ENCODE results near the gene ZNF689. TPM values are rescaled to one million over a fixed set of nuclear protein-coding genes. Genes with fewer than 3 reads are reported as not detected.

Gene ZNF689
- total RNA-seq, 1 experiment from 2014 or later = 10.3 TPM

- intact Hi-C loops (cut with micrococcal nuclease) = no loop called here
- no peak overlapping the region for H2AFZ ChIP-seq (ENCODE audit: low read depth, low read length, poor library complexity, severe bottlenecking)
- ChIA-PET POLR2A (no interaction called here), CTCF (no interaction called here), RAD21 (ENCODE audit: low non-redundant PET in 1 of 2, low total read pairs in 2 of 2, uncharacterized antibody in 2 of 2, unreplicated experiment in 2 of 2) (no interaction called here)
- H3K27ac ChIP-seq (ENCODE audit: low read depth, low read length) = no peak overlapping the region
- no TSS peak for BruUV-seq (replicated peaks)
- no peak overlapping the region for H3K4me3 ChIP-seq (replicated peaks in 1 of 2; ENCODE audit: low read depth in 1 of 2, low read length in 2 of 2)
- no peak overlapping the region for H3K9ac ChIP-seq (ENCODE audit: low read length)
- H3K9me2 ChIP-seq (ENCODE audit: insufficient read depth) = no peaks in the 10 kb centered on the region
- no peak overlapping the region for H3K4me2 ChIP-seq (ENCODE audit: low read length)
- no peak for TF ChIP-seq TCF7L2 (IDR thresholded peaks at IDR 0.05; ENCODE audit: borderline replicate concordance, extremely low read depth, insufficient read depth, insufficient read length)
- TF ChIP-seq, protein P1, sequence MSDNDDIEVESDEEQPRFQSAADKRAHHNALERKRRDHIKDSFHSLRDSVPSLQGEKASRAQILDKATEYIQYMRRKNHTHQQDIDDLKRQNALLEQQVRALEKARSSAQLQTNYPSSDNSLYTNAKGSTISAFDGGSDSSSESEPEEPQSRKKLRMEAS (IDR thresholded peaks at IDR 0.05) = no peak
- no peak for TF ChIP-seq ZNF274 (IDR thresholded peaks at IDR 0.05; ENCODE audit: low read depth, low read length)
- TF ChIP-seq SP1 (IDR thresholded peaks at IDR 0.05; ENCODE audit: low read depth) = no peak
- TF ChIP-seq CBX3 (IDR thresholded peaks at IDR 0.05; ENCODE audit: low read depth) = no peak
- no peak for TF ChIP-seq POLR2A (IDR thresholded peaks at IDR 0.05; ENCODE audit: borderline replicate concordance, extremely low read depth, insufficient read depth, insufficient read length)
- no peak for TF ChIP-seq SRF (IDR thresholded peaks at IDR 0.05; ENCODE audit: low read depth)
- no peak for TF ChIP-seq EGR1 (IDR thresholded peaks at IDR 0.05; ENCODE audit: low read depth)
- no peak for TF ChIP-seq EZH2phosphoT487 (IDR thresholded peaks at IDR 0.05; ENCODE audit: borderline replicate concordance)
- no peak for TF ChIP-seq ATF3 (IDR thresholded peaks at IDR 0.05)
- TF ChIP-seq POLR2AphosphoS5 (IDR thresholded peaks at IDR 0.05; ENCODE audit: low read depth, low read length) = no peak
- TF ChIP-seq, protein P2, sequence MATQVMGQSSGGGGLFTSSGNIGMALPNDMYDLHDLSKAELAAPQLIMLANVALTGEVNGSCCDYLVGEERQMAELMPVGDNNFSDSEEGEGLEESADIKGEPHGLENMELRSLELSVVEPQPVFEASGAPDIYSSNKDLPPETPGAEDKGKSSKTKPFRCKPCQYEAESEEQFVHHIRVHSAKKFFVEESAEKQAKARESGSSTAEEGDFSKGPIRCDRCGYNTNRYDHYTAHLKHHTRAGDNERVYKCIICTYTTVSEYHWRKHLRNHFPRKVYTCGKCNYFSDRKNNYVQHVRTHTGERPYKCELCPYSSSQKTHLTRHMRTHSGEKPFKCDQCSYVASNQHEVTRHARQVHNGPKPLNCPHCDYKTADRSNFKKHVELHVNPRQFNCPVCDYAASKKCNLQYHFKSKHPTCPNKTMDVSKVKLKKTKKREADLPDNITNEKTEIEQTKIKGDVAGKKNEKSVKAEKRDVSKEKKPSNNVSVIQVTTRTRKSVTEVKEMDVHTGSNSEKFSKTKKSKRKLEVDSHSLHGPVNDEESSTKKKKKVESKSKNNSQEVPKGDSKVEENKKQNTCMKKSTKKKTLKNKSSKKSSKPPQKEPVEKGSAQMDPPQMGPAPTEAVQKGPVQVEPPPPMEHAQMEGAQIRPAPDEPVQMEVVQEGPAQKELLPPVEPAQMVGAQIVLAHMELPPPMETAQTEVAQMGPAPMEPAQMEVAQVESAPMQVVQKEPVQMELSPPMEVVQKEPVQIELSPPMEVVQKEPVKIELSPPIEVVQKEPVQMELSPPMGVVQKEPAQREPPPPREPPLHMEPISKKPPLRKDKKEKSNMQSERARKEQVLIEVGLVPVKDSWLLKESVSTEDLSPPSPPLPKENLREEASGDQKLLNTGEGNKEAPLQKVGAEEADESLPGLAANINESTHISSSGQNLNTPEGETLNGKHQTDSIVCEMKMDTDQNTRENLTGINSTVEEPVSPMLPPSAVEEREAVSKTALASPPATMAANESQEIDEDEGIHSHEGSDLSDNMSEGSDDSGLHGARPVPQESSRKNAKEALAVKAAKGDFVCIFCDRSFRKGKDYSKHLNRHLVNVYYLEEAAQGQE (IDR thresholded peaks at IDR 0.05; ENCODE audit: low read depth) = no peak
- TF ChIP-seq SIN3A (IDR thresholded peaks at IDR 0.05; ENCODE audit: low read depth) = no peak
- no peak for TF ChIP-seq YY1 (IDR thresholded peaks at IDR 0.05; ENCODE audit: extremely low read depth, insufficient replicate concordance, low read depth, low read length)
- no peak for TF ChIP-seq ZFX (IDR thresholded peaks at IDR 0.05)
- TF ChIP-seq, protein P3, sequence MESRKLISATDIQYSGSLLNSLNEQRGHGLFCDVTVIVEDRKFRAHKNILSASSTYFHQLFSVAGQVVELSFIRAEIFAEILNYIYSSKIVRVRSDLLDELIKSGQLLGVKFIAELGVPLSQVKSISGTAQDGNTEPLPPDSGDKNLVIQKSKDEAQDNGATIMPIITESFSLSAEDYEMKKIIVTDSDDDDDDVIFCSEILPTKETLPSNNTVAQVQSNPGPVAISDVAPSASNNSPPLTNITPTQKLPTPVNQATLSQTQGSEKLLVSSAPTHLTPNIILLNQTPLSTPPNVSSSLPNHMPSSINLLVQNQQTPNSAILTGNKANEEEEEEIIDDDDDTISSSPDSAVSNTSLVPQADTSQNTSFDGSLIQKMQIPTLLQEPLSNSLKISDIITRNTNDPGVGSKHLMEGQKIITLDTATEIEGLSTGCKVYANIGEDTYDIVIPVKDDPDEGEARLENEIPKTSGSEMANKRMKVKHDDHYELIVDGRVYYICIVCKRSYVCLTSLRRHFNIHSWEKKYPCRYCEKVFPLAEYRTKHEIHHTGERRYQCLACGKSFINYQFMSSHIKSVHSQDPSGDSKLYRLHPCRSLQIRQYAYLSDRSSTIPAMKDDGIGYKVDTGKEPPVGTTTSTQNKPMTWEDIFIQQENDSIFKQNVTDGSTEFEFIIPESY (IDR thresholded peaks at IDR 0.05; ENCODE audit: extremely low read depth, insufficient replicate concordance, low read length) = no peak
- H3K9me3 ChIP-seq (ENCODE audit: control insufficient read depth in 1 of 2, insufficient read depth in 1 of 2, low read depth in 1 of 2, low read length in 2 of 2) = no peaks in the 10 kb centered on the region
- H3K27me3 ChIP-seq (ENCODE audit: insufficient read depth, low read length) = no peaks in the 10 kb centered on the region
- H3K79me2 ChIP-seq (ENCODE audit: insufficient read depth, low read length) = peaks cover 18% of the 10 kb centered on the region
- H4K20me1 ChIP-seq (ENCODE audit: insufficient read depth) = no peaks in the 10 kb centered on the region
- H3K36me3 ChIP-seq (ENCODE audit: control insufficient read depth in 1 of 2, insufficient read depth in 2 of 2, low read length in 2 of 2) = peaks cover 10 to 21% of the 10 kb centered on the region in 2 experiments
- ATAC-seq (no peak), DNase-seq (ENCODE audit: low read depth, low spot score) (no peak)
- peaks cover 16 to 26% of the 10 kb centered on the region in 2 experiments; a peak in 3 of 4 replicates for H3K4me1 ChIP-seq (ENCODE audit: control insufficient read depth in 1 of 2, insufficient read depth in 2 of 2, low read length in 2 of 2)
Measured at GRCh38 chr16:30654856-30655255, 44.7 kb upstream of the ZNF689 start.
